AG10803 (cell line): Measurements from ENCODE around the gene SH3TC1.
A peak's percentile ranks its signal among the peaks of the same experiment; 100 is the strongest.

Source experiments
- DNase-seq: peaks from one replicate; pipeline ENCODE4 v3.0.0; 2010; ENCODE audit warnings: low read depth
- H3K4me3 ChIP-seq: 2 replicates; pipeline ENCODE4 v1.5.1; 2011; ENCODE audit warnings: mild to moderate bottlenecking, low read length, control low read depth
- TF ChIP-seq, protein P1 (sequence below): conservative IDR thresholded peaks from 2 replicates; pipeline ENCODE4 v1.5.1; 2011; ENCODE audit warnings: mild to moderate bottlenecking, low read length, control low read depth, inconsistent platforms

The SH3TC1 gene

DNA sequence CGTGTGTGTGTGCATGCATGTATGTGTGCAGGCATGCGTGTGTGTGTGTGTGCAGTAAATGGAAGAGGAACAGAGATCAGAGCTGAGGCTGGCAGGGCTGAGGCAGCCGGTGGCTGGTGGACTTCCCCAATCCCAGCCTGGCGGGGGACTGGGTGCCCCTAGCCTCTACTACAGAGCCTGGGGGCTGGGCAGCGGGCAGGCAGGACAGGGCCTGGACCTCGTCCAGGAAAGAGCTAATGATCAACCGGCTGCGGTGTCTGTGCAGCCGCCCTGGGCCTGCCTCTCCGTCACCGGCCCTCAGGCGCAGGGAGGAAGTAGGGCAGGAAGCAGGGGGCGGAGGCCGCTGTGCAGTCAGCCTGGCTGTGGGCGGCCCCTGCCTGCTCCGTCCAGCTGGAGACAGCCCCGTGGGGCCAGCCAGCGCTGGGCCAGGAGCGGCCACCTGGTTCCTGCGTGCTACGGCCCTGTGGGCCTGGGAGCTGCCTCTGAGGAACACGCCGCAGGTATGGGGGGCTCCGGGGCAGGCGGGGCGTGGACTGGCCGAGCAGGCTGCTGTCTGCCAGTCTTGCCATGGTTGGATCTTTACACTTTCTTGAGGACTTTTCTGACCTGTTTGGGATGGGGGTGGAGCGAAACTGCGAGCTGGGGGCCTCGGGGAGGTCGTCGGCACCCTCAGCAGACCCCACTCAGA, at the start of gene SH3TC1:
SH3TC1 (plus strand) TSS at position 385 of the 688 bp plus-strand sequence. CDS start 5,905 bp downstream, outside the sequence.
- TF ChIP-seq, protein P1, sequence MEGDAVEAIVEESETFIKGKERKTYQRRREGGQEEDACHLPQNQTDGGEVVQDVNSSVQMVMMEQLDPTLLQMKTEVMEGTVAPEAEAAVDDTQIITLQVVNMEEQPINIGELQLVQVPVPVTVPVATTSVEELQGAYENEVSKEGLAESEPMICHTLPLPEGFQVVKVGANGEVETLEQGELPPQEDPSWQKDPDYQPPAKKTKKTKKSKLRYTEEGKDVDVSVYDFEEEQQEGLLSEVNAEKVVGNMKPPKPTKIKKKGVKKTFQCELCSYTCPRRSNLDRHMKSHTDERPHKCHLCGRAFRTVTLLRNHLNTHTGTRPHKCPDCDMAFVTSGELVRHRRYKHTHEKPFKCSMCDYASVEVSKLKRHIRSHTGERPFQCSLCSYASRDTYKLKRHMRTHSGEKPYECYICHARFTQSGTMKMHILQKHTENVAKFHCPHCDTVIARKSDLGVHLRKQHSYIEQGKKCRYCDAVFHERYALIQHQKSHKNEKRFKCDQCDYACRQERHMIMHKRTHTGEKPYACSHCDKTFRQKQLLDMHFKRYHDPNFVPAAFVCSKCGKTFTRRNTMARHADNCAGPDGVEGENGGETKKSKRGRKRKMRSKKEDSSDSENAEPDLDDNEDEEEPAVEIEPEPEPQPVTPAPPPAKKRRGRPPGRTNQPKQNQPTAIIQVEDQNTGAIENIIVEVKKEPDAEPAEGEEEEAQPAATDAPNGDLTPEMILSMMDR: no peak
- peak; percentile 63 for DNase-seq
- no peak within 1 kb of the TSS for H3K4me3 ChIP-seq

DNA sequence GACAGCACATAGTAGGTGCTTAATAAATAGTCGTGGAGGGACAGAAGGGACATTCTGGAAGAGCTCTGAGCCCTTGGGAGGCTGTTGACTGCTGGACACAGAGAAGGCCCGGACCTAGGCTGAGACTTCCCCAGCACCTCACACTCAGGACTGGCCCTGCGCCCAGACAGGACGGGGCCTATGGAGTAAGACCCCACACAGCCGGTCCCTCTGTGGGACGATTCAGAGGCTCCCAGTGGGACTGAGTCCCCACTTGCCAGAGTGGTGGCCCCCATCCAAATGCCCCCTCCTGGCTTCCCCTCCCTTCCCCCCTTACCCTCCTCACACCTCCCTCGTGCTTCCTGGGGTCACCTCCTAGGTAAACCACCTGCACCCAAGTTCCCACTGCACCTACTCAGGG, 49.4 kb upstream of the SH3TC1 start:
- TF ChIP-seq, protein P1: no peak
- no peak overlapping the region for H3K4me3 ChIP-seq
- DNase-seq: no peak

DNA sequence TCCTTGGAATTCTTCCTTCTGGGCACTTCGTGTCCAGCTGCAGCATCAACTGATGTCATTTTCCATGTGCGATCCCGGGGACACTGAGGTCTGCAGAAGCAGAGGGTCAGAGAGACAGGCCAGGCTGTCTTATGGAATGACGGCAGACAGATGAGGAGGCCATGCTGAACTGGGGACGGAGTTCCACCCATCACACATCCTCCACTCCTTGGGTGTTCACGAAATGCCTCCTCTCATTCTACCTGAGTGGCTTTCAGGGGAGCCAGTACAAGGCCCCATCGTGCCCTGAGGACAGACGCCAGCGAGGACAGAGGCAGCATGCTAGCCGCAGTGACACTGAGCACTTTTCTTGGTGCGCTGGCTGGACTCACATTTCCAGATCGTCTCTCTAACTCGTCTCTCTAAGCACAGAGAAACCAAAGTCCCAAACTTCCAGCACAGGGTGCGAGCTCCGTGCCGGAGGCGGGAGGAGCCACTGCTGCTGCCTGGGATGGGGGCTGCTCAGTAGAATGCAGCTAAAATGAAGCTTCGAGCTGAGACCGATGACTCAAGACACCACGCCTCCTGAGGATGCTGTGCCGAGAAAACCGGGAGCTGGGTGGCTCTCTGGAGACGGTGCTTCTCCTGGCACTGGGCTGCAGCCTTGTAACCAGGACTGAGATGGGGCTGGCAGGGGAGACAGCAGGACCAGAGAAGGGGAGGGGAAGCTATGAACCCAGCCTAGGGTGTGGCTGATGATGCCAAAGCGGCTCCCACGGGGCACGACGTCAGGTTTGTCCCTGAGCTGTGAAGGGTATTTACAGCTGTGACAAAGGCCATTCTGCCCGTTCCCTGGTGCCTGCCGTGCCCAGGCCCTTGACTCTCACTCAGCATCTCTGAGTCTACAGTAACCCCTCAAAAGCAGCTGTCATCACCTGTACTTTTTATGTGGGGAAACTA, 48.7 kb upstream of the SH3TC1 start:
- no peak overlapping the region for H3K4me3 ChIP-seq

DNA sequence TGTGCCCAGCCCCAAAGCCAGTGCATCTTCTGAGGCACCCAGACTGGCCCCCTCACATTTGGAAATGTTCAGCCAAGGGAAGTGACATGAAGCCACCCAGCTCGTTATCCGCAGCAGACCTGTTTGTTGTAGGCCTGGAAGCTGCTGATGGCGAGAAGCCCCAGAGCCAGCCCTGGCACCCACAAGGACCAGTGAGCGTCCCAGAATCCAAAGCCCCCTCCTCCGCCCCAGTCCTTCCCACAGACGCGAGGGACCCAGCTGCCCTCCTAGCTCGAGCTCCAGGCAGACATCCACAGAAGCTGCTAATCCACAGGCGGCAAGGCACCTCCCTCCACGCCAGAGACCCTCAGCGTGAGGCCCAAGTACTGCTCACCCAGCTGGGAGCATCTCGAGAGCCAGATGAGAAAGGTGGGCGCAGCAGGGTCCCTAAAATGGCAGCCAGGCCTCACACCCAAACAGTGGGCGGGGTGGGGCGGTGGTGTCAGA, 47.9 kb upstream of the SH3TC1 start:
- TF ChIP-seq, protein P1: no peak
- no peak overlapping the region for H3K4me3 ChIP-seq
- DNase-seq: no peak

More for the DNA sequence above, 48.7 kb upstream of the SH3TC1 start:
- TF ChIP-seq, protein P1: no peak
- DNase-seq: no peak

DNA sequence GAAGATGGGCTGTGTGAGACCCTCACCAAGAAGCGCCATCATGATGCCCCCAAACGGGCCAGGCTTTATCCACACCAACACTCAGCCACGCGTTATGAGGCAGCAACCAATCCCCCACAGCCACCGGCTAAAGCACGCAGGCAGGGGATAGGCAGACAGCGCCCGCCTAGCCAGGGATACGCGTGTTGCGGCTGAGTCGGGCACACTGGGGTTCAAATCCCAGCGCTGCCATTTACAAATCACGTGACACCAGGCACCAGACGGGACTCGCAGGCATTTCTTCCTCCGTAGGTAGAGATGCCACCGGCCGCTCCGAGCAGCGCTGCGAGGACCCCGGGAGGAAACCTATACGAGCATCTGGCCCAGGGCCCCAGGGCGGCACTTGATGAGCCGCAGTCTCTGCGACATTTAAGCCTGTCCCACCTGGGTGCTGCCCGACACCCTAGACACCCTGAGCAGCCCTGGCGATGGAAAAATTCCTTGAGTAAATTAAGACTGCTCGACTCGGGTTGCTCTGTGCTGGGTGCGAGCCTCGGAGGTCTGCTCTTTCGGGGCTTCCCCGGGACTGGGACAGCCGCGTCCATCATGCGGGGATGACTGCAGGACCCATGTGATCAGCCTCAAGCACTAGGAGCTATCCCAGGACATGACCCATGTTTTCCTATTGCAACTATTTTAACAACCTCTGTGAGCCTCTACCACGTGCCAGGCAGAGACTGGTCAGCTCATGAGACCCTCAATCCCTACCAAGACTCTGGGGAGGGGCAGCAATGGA, 46.8 kb upstream of the SH3TC1 start:
- TF ChIP-seq, protein P1: no peak
- H3K4me3 ChIP-seq: no peak overlapping the region
- DNase-seq: no peak

DNA sequence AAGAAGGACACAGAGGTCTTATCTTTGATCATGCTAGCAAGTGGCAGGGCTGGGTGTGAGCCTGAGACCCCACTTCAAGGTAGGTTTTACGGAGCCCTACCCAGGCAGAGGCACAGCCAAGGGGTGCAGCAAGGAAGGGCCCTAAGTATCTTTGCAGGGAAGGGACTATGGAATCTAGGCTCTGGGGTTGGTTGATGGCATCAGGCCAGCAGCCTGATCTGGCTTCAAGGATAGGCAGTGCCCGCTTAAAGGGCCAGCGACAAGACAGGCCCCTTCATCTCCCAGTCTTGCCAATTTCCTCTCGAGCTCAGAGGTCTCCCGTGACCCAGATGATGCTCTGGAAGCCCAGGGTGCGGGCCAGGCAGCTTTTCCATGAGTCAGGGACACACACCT, 46.2 kb upstream of the SH3TC1 start:
- TF ChIP-seq, protein P1: no peak
- DNase-seq: no peak
- H3K4me3 ChIP-seq: no peak overlapping the region
